ENCODE data around the gene SETD1B. TPM values are rescaled to one million over a fixed set of nuclear protein-coding genes. Genes with fewer than 3 reads are reported as not detected.

The SETD1B gene
- total RNA-seq, 1 donor from 2014 or later = 28.4 TPM

- H3K36me3 Mint-ChIP-seq = peaks cover 26% of the 10 kb centered on the region
- H3K4me3 Mint-ChIP-seq = no peak overlapping the region
- no peaks in the 10 kb centered on the region for H3K4me1 Mint-ChIP-seq (ENCODE audit: unreplicated experiment)
- H3K27me3 Mint-ChIP-seq = no peaks in the 10 kb centered on the region
- no peaks in the 10 kb centered on the region for H3K9me3 Mint-ChIP-seq
- no peak for DNase-seq (ENCODE audit: extremely low spot score, unreplicated experiment)
- no peak for TF ChIP-seq CTCF (conservative IDR thresholded peaks at IDR 0.05)
- no peak overlapping the region for H3K27ac Mint-ChIP-seq
Observed at GRCh38 chr12:121826318-121827150, 22.7 kb downstream of the SETD1B start.

GRCh38 chr12:121827351-121828099 lies 23.7 kb downstream of the SETD1B start:
- Mint-ChIP-seq H3K27ac (no peak overlapping the region), H3K9me3 (no peaks in the 10 kb centered on the region), H3K4me1 (ENCODE audit: unreplicated experiment) (no peaks in the 10 kb centered on the region), H3K36me3 (peaks cover 33% of the 10 kb centered on the region), H3K4me3 (no peak overlapping the region), H3K27me3 (no peaks in the 10 kb centered on the region)
- no peak for TF ChIP-seq CTCF (conservative IDR thresholded peaks at IDR 0.05)
- DNase-seq (ENCODE audit: extremely low spot score, unreplicated experiment) = no peak

GRCh38 chr12:121828306-121828705 lies 24.5 kb downstream of the SETD1B start:
- Mint-ChIP-seq H3K36me3 (peaks cover 33% of the 10 kb centered on the region), H3K27me3 (no peaks in the 10 kb centered on the region), H3K4me3 (no peak overlapping the region), H3K9me3 (no peaks in the 10 kb centered on the region), H3K4me1 (ENCODE audit: unreplicated experiment) (no peaks in the 10 kb centered on the region), H3K27ac (no peak overlapping the region)
- TF ChIP-seq CTCF (conservative IDR thresholded peaks at IDR 0.05) = no peak
- no peak for DNase-seq (ENCODE audit: extremely low spot score, unreplicated experiment)

- Mint-ChIP-seq H3K9me3 (no peaks in the 10 kb centered on the region), H3K27me3 (no peaks in the 10 kb centered on the region), H3K4me3 (no peak overlapping the region), H3K36me3 (peaks cover 33% of the 10 kb centered on the region), H3K4me1 (ENCODE audit: unreplicated experiment) (no peaks in the 10 kb centered on the region), H3K27ac (no peak overlapping the region)
- no peak for DNase-seq (ENCODE audit: extremely low spot score, unreplicated experiment)
- no peak for TF ChIP-seq CTCF (conservative IDR thresholded peaks at IDR 0.05)
Observed at GRCh38 chr12:121828826-121829225, 25.0 kb downstream of the SETD1B start.

- no peak overlapping the region for H3K4me3 Mint-ChIP-seq
- H3K9me3 Mint-ChIP-seq = no peaks in the 10 kb centered on the region
- H3K36me3 Mint-ChIP-seq = peaks cover 33% of the 10 kb centered on the region
- TF ChIP-seq CTCF (conservative IDR thresholded peaks at IDR 0.05) = no peak
- H3K27me3 Mint-ChIP-seq = no peaks in the 10 kb centered on the region
- no peak for DNase-seq (ENCODE audit: extremely low spot score, unreplicated experiment)
- H3K27ac Mint-ChIP-seq = no peak overlapping the region
- H3K4me1 Mint-ChIP-seq (ENCODE audit: unreplicated experiment) = no peaks in the 10 kb centered on the region
Observed at GRCh38 chr12:121829250-121829918, 25.6 kb downstream of the SETD1B start.

All from type B pancreatic cell (in vitro differentiated cells).